OCI-M1 (cell line): ENCODE data around the gene DYNC2I2.
A peak's percentile ranks its signal among the peaks of the same experiment; 100 is the strongest.
"Not testable (repeated sequence)": the region's sequence is repeated elsewhere in the genome, so short reads cannot be mapped to it uniquely, and the experiment has no call there.

Experiments
- DNase-seq: peaks from one replicate; lab custom pipeline; 2025; lab: John Stamatoyannopoulos, UW

Gene DYNC2I2

GRCh38 chr9:128656416-128657343, at the start of gene DYNC2I2:
TSS of gene DYNC2I2 (minus strand) at chr9:128656847. CDS start at chr9:128656726, 121 bp downstream.
- DNase-seq = peak; percentile 97

DNA sequence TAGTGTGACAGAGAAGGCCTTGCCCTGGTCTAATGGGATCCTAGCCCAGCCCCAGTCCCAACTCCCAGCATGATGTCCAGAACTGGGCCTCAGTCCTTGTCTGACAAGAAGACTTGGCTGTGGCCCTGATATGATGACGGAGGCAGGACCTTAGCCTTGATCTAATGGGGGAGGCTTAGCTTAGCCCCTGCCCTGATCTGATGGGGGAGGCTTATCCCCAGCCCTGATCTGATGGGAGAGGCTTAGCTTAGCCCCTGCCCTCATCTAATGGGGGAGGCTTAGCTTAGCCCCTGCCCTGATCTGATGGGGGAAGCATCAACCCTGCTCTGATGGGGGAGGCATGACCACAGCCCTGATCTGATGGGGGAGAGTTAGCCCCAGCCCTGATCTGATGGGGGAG, 49.4 kb upstream of the DYNC2I2 start:
- DNase-seq = no peak

GRCh38 chr9:128705051-128705965, 48.7 kb upstream of the DYNC2I2 start:
- DNase-seq = no peak

DNA sequence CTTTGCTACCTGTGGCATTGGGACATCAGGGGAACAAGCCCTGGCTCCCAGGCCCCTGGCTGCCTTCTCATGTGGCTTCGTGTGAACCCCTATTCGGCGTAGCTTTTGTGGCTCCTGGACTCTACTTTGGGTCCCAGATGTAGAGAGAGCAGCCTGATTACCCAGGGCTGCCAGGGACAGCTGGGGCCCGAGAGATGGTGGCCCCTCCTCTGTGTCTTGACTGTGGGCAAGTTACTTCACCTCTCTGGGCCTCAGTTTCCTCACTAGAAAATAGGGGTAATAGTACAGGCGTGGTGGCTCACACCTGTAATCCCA, 47.7 kb upstream of the DYNC2I2 start:
- DNase-seq = no peak

DNA sequence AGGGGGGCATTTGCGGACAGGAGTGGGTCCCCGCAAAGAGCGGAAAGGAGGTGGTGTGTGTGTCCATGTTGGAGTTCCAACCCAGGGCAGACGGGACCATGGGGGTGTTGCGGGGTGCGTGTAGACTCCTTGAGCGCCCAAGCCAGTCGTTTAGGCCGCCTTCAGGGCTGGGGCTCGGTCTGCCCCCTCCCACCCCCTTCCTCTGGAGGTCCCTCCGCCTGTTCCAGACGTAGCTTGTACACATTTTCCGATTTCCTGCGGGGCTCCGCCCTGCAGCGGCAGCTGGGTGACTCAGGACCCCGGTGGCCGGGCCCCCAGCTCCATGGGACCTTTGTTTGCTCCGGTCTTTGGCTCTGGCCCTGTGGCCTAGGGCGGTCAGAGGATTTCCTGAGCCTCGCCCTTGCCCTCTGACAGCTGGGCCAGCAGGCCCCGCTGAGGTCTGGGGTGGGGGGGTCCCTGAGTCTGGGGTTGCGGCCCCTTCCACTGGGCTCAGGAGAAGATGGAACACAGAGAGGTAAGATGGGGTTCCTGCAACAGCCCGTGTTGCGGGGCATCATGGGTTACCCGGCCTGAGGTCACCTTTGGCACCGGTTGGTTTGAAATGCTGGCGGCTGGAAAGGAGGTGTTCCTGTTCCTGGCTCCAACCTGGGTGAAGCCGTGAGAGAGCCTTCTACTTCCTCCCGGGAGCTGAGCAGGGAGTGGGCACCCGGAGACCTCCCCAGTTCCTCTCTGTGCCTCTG, 47.1 kb upstream of the DYNC2I2 start:
- no peak for DNase-seq

DNA sequence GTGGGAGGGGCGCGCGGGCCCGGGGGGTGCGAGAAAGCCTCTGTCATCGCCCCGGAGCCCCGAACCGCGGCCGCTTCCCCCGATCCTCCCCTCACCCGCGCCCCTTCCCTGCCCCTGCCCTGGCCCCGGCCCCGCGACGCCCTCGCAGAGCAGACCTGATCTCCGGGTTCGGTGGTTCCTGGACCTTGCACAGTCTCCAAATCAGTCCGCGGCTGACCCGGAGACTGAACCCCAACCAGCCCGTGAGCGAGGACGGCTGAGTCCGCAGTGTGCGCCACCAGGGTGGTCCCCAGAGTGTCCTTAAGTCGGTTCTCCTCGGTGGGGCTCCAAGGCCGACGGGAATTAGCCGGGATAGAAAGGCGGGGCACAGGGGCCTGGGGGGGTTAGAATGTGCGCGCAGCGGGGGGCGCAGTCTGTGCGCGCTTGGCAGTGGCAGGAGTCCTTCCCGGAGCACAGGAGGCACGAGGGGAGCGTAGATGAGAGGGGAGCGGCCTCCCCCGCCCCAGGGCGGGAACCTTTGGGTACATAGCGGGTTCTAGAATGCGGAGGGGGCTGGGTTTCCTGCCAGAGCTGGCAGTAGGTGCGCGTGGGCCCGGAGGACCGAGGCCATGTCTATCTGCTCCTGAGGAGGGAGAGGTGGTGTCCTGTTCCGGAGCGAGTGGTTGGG, 46.4 kb upstream of the DYNC2I2 start:
- DNase-seq = peak; percentile 42

- DNase-seq = peak; percentile 91
Observed at GRCh38 chr9:128702445-128702948, 45.9 kb upstream of the DYNC2I2 start, which contains the start of gene PKN3. TSS of gene PKN3 (plus strand) at chr9:128702503. CDS start at chr9:128702916, 413 bp downstream.

GRCh38 chr9:128701227-128701854, 44.7 kb upstream of the DYNC2I2 start:
- DNase-seq = no peak

DNA sequence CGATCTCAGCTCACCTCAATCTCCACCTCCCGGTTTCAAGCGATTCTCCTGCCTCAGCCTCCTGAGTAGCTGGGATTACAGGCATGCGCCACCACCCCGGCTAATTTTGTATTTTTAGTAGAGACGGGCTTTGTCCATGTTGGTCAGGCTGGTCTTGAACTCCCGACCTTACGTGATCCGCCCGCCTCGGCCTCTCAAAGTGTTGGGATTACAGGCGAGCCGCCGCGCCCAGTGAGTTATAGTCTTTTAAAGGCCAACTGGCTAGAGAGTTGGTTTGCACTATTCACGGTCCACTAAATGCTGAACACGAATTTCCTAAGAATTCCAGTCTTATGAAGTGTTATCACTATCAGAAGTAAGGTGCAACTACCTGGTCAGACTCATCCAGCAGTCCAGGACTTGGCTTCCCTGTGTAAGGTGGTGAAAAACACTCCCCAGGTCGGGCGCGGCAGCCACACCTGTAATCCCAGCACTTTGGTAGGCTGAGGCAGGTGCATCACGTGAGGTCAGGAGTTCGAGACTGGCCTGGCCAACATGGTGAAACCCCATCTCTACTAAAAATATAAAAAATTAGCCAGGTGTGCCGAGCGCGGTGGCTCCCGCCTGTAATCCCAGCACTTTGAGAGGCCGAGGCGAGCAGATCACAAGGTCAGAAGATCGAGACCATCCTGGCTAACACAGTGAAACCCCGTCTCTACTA, 42.6 kb upstream of the DYNC2I2 start:
- not testable (repeated sequence) for DNase-seq

GRCh38 chr9:128696923-128697707, 40.5 kb upstream of the DYNC2I2 start:
- no peak for DNase-seq

- no peak for DNase-seq
Observed at GRCh38 chr9:128694344-128694743, 37.7 kb upstream of the DYNC2I2 start.

DNA sequence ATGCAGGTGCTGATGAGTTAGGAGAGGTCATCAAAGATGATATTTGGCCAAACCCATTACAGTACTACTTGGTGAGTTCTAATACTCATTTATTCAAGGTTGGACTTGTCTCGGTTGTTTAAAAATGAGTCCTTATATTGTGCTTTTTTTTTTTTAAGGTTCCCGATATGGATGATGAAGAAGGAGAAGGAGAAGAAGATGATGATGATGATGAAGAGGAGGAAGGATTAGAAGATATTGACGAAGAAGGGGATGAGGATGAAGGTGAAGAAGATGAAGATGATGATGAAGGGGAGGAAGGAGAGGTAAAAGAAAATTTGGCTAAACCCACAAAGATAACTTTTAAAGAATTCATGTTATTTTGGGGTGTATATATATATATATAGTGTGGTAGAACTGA, 37.1 kb upstream of the DYNC2I2 start:
- not testable (repeated sequence) for DNase-seq

GRCh38 chr9:128690684-128691034, 34.0 kb upstream of the DYNC2I2 start:
- DNase-seq = no peak

GRCh38 chr9:128689820-128690683, 33.4 kb upstream of the DYNC2I2 start:
- DNase-seq = peak; percentile 44

DNA sequence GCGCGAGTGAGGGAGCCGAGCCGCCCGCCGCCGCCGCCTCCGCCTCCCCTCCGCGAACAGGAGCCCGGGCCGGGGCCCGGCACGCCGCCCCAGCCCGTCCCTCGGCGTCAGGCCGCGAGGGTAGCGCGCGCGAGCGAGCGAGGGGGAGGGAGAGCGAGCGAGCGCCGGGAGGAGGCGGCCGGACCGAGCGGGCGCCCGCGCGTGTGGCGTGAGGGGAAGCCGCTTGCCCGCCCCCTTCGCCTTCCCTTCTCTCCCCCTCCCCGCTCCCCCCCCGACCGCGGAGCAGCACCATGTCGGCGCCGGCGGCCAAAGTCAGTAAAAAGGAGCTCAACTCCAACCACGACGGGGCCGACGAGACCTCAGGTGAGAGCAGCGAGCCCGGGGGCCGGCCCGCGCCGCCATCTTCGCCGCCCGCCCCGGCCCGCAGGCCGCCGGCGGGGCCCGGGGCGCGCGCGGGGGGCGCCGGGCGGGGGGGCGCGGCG, 32.7 kb upstream of the DYNC2I2 start:
- DNase-seq = no peak

- peak; percentile 97 for DNase-seq
Observed at GRCh38 chr9:128688501-128689292, 32.0 kb upstream of the DYNC2I2 start, which contains the start of gene SET. TSS of gene SET (plus strand) at chr9:128689222. CDS start at chr9:128689583, 361 bp downstream.

DNA sequence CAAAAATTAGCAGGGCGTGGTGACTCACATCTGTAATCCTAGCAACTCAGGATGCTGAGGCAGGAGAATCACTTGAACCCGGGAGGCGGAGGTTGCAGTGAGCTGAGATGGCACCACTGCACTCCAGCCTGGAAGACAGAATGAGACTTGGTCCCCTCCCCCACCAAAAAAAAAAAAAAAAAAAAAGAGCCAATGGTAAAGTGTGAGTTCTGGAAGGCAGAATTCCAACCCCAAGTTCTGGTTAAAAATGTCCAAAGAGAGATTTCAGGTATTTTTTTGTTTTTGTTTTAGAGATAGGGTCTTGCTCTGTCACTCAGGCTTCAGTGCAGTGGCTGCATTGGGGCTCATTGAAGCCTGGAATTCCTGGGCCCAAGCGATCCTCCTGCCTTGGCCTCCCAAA, 30.8 kb upstream of the DYNC2I2 start:
- no peak for DNase-seq
